Activated naive CD4-positive, alpha-beta T cell treated with Interleukin-2 at 50 U/mL for 16 hours (primary cell): ENCODE data around the gene PPP1R3G.
"Not testable (repeated sequence)": the region's sequence is repeated elsewhere in the genome, so short reads cannot be mapped to it uniquely, and the experiment has no call there.

Experiments used
- DNase-seq: peaks from one replicate; pipeline ENCODE4 v3.0.0-alpha.2; 2020

PPP1R3G gene

DNA sequence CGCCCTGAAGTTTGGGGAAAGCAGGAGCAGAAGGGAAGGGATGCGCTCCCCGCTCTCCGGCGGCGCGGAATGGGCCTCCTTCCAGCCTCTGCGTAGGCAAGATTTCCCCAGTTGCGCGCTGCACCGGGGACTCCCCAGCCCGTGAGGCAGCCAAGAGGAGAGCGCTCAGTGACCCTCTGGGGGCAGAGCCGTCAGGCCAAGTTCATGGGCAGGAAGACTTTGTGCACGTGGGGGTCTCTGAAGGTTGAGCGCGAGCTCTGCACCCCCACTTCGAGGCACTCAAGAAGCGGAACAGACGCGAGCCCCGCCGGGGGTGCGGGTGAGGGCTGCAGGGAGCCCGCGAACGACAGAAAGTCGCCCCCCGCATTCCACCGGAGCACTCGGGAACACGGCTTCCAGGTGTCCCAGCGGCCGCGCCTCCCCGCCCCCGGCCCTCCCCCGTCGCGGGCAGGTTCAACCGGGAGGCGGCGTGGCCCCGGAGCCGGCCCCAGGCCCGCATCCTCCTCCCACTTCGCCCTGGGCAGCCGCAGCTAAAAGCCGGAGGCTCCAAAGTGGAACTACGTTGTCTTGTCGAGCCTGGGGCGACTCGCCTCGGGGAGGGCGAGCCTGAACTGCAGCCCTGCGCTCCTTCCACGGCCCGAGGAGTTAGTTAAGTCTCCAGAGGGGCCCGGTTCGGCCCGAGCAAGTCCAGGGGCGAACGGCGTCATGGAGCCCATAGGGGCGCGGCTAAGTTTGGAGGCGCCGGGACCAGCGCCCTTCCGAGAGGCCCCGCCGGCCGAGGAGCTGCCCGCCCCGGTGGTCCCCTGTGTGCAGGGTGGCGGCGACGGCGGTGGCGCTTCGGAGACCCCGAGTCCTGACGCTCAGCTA, at the start of gene PPP1R3G:
Gene PPP1R3G (plus strand): TSS at position 561 of the 867 bp plus-strand sequence. CDS start 145 bp downstream, at position 706.
- no peak for DNase-seq

DNA sequence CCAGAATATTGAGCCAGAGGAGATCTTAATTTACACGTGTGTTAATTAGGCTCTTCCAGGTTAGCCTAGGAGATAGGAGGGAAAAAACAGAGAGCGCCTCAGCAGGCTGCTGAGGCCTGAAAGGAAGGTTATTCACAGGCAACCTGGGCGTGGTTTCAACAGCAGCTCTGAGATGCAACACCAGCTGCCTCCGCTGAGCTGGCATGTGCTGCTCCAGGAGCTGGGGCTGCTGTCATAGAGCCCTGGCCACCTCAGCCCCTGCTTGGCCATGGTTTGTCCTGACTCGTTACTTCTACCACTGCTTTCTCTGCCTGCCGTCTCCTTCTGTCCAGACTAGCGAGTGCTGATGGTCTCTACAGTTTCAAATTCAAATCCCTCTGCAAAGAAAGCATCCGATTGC, 48.9 kb upstream of the PPP1R3G start:
- no peak for DNase-seq

DNA sequence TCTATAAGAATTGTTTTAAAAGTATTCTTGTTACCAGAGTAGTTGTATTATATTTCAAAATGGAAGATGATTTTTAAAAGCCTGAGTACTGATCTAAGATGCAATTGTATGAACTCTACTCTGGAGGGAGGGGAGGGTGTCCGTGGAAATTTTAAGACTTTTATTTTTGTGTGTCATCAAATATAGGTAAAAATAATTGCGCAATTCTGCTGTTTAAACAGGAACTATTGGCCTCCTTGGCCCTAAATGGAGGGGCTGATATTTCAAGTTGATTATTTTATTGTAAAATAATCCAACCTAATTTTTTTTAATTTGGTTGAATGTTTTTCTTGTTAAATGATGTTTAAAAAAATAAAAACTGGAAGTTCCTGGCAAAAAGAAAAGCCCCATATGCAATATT, 43.2 kb upstream of the PPP1R3G start:
- no peak for DNase-seq

DNA sequence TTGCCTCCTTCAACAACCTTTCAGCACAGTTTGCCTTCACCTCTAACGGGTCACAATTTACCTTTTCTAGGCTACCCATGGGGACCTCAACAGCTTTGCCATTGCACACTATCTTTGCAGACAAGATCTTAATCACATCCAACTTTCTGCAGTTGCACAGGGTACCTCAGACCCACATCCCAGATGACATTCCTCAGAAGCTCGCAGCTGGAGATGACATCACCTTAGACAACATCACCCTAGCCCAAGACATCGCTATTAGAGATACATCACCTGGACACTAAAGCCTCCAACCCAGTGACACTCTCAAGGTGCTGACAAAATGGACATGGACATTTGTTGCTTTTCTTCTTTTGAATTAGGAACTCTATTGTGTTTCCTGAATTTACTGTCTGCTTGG, 42.7 kb upstream of the PPP1R3G start:
- no peak for DNase-seq

DNA sequence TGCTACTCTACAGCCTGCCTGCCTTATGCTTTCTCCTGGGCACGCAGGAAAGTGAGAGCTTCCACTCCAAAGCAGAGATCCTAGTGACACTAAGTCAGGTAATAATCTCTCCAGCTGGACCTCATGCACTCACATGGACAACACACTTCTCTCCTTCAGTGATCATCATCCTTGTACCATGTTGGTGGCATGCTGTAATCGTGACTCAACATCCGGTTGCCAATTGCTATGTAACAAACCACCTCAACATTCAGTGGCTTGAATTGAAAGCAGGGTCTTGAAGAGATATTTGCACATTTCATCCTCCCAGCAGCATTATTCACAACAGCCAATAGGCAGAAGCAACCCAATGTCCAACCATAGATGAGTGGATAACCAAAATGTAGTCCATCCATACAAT, 40.3 kb upstream of the PPP1R3G start:
- DNase-seq, result no peak

- DNase-seq, result no peak
These were observed 39.7 kb upstream of the PPP1R3G start for GRCh38 chr6:5045416-5045815.

DNA sequence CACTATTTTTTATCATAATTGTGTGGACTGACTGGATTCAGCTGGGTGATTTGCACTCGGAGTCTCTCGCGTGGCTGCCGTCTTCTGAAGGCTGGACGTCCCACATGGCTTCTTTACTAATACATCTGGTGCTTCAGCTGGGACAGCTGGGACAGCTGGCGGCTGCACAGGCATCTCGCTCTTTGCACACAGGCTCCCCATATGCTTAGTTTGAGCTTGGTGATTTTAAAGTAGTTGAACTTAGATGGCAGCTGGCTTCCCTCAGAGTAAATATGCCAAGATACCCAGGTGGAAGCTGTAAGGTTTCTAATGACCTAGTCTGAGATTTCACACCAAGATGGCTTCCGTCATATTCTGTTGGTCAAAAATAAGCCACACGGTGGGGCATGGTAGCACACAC, 38.7 kb upstream of the PPP1R3G start:
- DNase-seq, result no peak

DNA sequence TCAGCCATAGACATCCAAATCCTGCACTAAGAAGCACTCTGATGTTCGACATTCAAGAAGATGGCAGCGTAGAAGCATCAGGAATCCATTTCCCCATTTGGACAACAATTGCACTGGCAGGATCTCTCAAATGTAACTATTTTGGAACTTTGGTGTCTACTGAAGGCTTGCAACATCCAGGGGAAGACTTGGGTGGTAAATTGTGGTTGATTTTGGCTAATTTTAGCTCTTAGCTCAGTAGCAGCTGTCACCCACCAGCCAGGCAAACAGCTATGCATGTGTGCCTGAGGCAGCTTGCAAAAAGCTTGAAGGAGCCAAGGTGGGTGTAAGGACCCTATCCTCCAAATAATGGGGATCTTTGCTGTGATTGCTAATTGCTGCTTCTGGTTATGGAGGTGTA, 35.1 kb upstream of the PPP1R3G start:
- no peak for DNase-seq

DNA sequence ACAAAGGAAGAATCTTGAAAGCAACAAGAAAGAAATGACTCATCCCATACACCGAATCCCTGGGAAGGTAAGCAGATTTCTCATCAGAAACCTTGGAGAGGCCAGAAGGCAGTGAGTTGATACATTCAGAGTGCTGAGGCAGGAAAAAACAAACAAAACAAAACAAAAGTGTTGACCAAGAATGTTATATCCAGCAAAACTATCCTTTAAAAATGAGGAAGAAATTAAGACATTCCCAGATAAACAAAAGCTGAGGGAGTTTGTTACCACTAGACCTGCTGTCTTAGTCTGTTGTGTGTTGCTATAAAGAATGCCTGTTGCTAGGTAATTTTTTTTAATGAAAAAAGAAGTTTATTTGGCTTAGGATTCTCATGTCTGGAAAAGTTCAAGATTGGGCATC, 33.7 kb upstream of the PPP1R3G start:
- DNase-seq, result no peak

- no peak for DNase-seq
These were observed 32.1 kb upstream of the PPP1R3G start for GRCh38 chr6:5053038-5053437.

GRCh38 chr6:5053864-5054244, 31.3 kb upstream of the PPP1R3G start:
- DNase-seq, result no peak

- no peak for DNase-seq
These were observed 30.8 kb upstream of the PPP1R3G start for GRCh38 chr6:5054245-5054873.

DNA sequence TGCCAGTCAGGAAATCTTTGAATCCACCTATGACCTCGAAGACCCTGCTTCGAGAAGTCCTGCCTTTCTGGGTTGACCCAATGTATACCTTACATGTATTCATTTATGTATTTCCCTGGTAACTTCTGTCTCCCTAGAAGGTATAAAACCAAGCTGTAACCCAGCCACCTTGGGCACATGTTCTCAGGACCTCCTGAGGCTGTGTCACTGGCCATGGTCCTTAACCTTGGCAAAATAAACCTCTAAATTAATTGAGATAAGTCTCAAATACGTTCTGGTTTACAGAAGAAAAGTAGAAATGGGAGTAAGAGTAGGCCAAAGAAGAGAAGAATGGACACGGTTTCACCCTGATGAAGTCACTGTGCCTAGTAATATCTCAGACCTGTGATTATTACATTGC, 30.0 kb upstream of the PPP1R3G start:
- no peak for DNase-seq

DNA sequence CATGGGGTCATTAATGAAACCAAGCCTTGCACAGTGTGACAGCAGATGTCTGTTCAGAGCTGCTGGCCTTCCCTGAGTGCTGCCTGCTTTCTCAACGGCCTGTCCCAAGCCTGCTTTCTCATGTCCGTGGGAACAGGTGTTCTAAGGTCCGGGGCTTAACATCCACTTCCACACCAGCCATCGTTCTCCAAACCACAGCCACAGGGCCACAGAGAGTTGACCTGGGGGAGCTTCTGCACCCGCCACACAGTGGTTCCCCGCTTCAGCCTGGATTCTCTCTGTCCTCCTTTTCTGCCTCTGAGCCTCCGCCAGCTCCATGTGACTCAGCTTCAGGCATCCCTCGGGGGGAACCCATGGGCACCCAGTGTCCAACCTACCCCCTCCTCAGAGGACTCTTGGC, 26.9 kb upstream of the PPP1R3G start:
- DNase-seq, result no peak

GRCh38 chr6:5059036-5059896, 25.9 kb upstream of the PPP1R3G start:
- no peak for DNase-seq

- not testable (repeated sequence) for DNase-seq
These were observed 24.7 kb upstream of the PPP1R3G start for GRCh38 chr6:5060439-5060838.

- DNase-seq, result no peak
These were observed 24.0 kb upstream of the PPP1R3G start for GRCh38 chr6:5061152-5061551.

- DNase-seq, result no peak
These were observed 21.5 kb upstream of the PPP1R3G start for GRCh38 chr6:5063617-5064016.

DNA sequence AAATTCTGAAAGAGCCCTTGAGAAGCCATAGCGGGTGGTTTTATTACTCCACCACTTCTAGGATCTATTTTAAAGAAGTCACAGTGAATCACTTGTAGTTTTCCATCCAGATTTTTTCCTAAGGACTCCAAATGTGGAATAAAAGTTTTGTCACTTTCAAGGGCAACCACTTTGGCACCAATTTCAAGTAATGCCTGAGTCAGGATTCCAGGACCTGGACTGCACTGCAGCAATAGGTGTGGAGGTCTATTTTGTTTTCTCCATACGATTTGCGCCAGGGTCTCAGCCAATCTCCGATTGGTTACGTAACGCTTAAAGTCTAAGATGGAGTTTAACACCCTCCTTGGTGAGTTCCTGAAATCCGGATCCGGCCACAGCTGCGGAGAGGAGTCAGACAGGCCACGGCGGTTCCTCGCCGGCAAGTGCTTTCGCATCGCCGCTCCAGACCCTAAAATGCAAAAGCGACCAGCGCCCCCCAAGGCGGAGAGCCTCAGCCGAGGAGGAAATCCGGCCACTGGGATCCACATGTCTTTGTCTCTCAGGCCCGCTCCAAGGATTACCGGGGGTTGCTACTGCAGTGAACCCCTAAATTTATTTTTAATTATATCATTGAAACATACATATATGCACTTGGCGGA, 18.6 kb upstream of the PPP1R3G start:
- no peak for DNase-seq

- DNase-seq, result no peak
These were observed 17.8 kb upstream of the PPP1R3G start for GRCh38 chr6:5067305-5067704.

DNA sequence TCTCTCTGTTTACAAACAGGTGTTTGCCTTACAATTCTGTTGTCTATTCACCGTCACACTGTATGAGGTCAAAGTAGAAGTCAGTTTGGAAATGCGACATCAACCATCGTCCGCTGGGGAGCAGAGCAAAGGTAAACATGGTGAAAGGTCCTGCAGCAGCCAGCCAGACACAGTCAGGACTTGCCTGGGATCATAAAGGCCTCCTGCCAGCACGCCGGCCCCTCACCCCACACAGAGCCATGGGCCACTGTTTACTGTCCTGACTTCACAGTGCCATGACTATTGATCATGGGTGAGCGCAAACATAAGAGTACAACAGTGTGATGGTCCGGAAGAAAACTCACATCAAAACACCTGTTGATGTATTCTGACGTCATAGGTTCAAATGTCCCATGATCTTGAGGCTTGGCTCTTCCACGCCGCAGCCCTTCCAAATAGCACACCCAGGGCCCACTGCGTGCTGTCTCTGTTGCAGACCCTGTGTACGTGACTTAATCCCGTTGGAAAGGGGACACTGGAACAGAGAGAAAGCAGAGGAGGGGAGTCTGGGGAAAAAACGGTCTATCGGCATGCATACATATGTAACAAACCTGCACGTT, 16.9 kb upstream of the PPP1R3G start:
- no peak for DNase-seq

GRCh38 chr6:5071216-5071615, 13.9 kb upstream of the PPP1R3G start:
- DNase-seq, result no peak

DNA sequence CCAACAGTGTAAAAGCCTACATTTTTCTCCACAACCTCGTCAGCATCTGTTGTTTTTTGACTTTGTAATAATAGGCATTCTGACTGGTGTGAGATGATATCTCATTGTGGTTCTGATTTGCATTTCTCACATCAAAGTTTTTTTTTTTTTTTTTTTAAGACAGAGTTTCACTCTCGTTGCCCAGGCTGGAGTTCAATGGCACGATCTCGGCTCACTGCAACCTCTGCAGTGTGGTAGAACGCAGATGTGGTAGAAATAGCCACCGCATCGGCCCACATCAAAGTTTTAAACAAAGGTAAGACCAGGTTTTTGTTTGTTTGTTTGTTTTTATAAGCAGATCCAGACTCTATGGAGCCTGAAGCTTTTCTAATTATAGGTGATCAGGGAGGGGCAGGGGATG, 12.7 kb upstream of the PPP1R3G start:
- no peak for DNase-seq
